ENCODE measurements around the gene TACC3.

Gene TACC3

GRCh38 chr4:1705732-1706131 lies 15.6 kb upstream of the TACC3 start:
- DNase-seq, result no peak

DNA sequence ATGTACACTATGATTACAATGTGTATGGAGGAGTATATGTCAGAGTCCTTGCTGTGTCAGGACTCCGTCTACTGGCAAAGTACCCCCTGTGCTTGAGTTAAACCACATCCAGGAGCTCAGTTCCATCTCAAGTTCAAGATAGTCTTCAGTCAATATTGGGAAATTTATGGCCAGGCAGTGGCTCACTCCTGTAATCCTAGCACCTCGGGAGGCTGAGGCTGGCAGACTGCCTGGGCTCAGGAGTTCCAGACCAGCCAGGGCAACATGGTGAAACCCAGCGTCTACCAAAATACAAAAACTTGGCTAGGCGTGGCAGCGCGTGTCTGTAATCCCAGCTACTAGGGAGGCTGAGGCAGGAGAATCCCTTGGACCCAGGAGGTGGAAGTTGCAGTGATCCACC lies 15.0 kb upstream of the TACC3 start:
- no peak for DNase-seq

- no peak for DNase-seq
Observed at GRCh38 chr4:1708581-1708980, 12.7 kb upstream of the TACC3 start.

GRCh38 chr4:1711055-1711570 lies 10.2 kb upstream of the TACC3 start:
- DNase-seq, result no peak

DNA sequence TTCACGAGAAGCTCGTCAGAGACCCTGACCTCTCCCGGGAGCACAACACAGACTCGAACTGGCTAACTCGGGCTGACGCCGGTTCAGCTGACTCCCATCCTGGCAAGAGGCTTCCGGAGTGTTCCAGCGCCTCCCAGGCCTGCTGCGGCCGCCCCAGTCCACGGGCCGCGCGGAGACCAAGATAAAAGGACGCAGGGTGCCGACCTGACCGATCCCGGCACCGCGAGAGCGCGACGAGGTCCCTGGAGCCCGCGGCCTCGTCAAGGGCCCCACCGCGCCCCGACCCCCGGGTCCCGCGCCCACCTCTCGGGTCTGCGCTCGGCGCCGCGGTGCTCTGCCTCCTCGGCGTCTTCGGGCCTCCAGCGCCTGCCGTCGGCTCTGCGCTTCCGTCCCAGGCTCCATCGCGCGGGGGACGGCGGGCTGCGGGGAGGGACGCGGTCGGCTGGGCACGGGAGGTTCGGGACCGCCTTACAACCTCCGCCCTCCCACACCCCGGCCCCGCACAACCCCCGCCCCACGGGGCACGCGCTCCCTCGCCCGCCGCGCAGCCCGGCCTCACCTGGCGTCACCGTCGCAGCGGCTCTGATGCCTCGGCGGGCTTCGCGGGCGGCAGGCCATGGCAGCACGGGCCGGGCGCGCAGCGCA lies 9.6 kb upstream of the TACC3 start:
- DNase-seq, result no peak

- peak; percentile 99 for DNase-seq
Observed at GRCh38 chr4:1712216-1713002, 8.9 kb upstream of the TACC3 start, which contains the start of gene SLBP. SLBP (minus strand) TSS chr4:1712319; CDS start chr4:1712188, 131 bp downstream.

GRCh38 chr4:1713003-1713851 lies 8.1 kb upstream of the TACC3 start:
- no peak for DNase-seq

DNA sequence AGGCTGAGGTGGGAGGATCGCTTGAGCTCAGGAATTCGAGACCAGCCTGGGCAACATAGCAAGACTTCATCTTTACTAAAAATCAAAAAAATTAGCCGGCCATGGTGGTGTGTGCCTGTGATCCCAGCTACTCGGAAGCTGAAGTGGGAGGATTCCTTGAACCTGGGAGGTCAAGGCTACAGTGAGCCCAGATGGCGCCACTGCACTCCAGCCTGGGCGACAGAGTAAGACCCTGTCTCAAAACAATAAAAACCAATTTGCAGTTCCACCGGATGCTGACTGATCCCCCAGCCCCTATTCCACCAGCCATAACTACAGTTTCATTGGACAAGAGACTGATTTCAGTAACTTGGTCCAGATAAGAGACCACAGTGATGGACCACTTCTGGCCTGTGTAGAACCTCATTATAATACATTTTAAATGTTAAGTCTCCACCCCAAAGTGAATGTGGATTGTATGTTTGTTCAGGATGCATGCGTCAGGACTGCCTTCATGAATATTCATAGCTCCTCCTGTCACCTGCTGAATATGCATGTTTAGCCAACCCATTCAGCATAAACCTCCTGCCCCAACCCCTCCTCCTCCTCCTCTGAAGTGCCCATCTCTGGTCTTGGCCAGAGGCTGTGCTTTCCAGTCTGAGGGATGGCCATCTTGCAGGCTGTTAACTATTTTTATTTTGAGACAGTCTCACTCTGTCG lies 6.9 kb upstream of the TACC3 start:
- DNase-seq, result no peak

GRCh38 chr4:1715002-1715758 lies 6.1 kb upstream of the TACC3 start:
- no peak for DNase-seq

- no peak for DNase-seq
Observed at GRCh38 chr4:1716065-1716945, 5.0 kb upstream of the TACC3 start.

GRCh38 chr4:1717129-1718094 lies 3.9 kb upstream of the TACC3 start:
- DNase-seq, result no peak

- DNase-seq, result no peak
Observed at GRCh38 chr4:1718095-1718850, 3.0 kb upstream of the TACC3 start.

- DNase-seq, result peak; percentile 45
Observed at GRCh38 chr4:1720163-1720983, 948 bp upstream of the TACC3 start.

- DNase-seq, result no peak
Observed at GRCh38 chr4:1721666-1722550, 587 bp downstream of the TACC3 start.

DNA sequence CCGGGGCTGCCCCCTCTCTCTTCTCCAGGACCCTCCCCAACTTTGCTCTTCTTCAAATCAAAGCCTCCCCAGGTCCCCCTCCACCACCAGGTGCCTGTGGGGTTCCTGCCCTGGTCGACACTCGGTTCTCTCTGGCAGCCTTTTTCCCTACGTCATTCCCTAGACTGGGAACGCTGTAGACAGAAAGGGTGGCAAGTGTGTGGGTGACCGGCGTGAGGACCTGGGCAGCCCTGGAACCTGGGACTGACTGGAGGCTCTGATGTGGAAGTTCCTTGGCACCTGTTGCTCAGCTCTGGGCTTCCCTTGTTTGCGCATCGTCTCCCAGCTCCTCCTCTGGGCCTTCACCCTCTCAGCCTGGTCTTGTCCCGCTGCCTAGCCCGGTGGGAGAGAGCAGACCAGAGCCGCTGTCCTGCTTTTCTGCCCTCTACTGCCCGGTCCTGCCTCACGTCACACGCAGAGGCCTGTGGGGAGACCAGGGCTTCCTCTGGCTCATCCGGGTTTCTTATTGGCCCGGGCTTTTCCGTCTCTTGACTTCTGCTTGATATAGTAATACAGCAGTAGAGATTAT lies 1.3 kb downstream of the TACC3 start:
- DNase-seq, result no peak

DNA sequence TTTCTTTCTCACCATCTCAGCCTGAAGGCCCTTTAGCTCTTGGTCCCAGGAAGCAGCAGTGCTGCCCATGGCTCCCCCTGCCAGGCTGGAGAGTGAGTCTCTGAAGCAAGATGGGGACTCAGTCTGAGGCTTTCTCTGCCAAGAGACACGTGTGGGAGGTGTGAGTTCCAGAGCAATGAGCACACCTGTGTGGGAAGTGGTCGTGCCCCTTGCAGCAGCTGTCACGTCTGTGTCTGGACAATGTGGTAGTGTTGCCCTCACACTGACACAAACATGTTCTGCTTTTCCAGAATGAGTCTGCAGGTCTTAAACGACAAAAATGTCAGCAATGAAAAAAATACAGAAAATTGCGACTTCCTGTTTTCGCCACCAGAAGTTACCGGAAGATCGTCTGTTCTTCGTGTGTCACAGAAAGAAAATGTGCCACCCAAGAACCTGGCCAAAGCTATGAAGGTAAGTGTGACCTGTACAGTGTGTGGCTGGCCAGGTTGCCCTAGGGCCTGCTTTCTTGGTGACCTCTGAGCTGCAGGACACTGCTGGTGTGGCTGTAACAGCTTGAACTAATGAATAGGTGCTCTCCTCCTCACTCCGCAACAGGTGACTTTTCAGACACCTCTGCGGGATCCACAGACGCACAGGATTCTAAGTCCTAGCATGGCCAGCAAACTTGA lies 1.9 kb downstream of the TACC3 start:
- peak; percentile 69 for DNase-seq
